GM23338 (cell line): ENCODE measurements around the gene TTC21B. TPM values are rescaled to one million over a fixed set of nuclear protein-coding genes. Genes with fewer than 3 reads are reported as not detected.

Source experiments
- ATAC-seq: fragments of 200-7000 bp; cut with Tn5 transposase; 3 replicates; pipeline ENCODE4 v1.9.1; 2020
- DNase-seq: peaks from one replicate; pipeline ENCODE4 v3.0.0-alpha.2; 2015; ENCODE audit warnings: low spot score
- H2AFZ ChIP-seq: fragments of 200-600 bp; sonication (generic); 2 replicates; pipeline ENCODE4 v1.8.0; 2016; ENCODE audit warnings: antibody characterized with exemption, mild to moderate bottlenecking, moderate library complexity
- H3F3A ChIP-seq: fragments of 200-600 bp; sonication (generic); replicated peaks from 2 replicates; pipeline ENCODE4 v1.8.0; 2017; ENCODE audit warnings: antibody characterized with exemption, mixed run types, low read depth
- H3K27ac ChIP-seq: fragments of 200-600 bp; sonication (generic); 2 replicates; pipeline ENCODE4 v1.6.1; 2016; ENCODE audit warnings: low read depth
- H3K27me3 ChIP-seq: fragments of 200-600 bp; sonication (generic); 2 replicates; pipeline ENCODE4 v1.8.0; 2016; ENCODE audit warnings: mild to moderate bottlenecking, mixed run types, moderate library complexity; ENCODE audit not compliant: insufficient read depth
- H3K36me3 ChIP-seq: fragments of 200-600 bp; sonication (generic); 2 replicates; pipeline ENCODE4 v1.8.0; 2016; ENCODE audit warnings: mild to moderate bottlenecking; ENCODE audit not compliant: insufficient read depth
- H3K4me1 ChIP-seq: fragments of 200-600 bp; sonication (generic); 2 replicates; pipeline ENCODE4 v1.8.0; 2016; ENCODE audit warnings: mild to moderate bottlenecking, moderate library complexity; ENCODE audit not compliant: insufficient read depth
- H3K4me2 ChIP-seq: fragments of 200-600 bp; sonication (generic); 2 replicates; pipeline ENCODE4 v1.7.1; 2017; ENCODE audit warnings: mixed run types
- H3K4me3 ChIP-seq: fragments of 200-600 bp; sonication (generic); 2 replicates; pipeline ENCODE4 v1.6.1; 2016; ENCODE audit warnings: mixed run types
- H3K79me2 ChIP-seq: fragments of 200-600 bp; sonication (generic); replicated peaks from 2 replicates; pipeline ENCODE4 v1.8.0; 2017; ENCODE audit warnings: mild to moderate bottlenecking; ENCODE audit not compliant: insufficient read depth
- H3K9me2 ChIP-seq: fragments of 200-600 bp; sonication (generic); 2 replicates; pipeline ENCODE4 v1.8.0; 2017; ENCODE audit not compliant: insufficient read depth
- H4K20me1 ChIP-seq: fragments of 200-600 bp; sonication (generic); replicated peaks from 2 replicates; pipeline ENCODE4 v1.8.0; 2017; ENCODE audit warnings: mild to moderate bottlenecking; ENCODE audit not compliant: insufficient read depth
- H3K27ac Mint-ChIP-seq: 2 replicates; pipeline ENCODE4 v1.8.0; 2020; ENCODE audit warnings: inconsistent platforms, mild to moderate bottlenecking, moderate library complexity, mixed read lengths
- H3K27me3 Mint-ChIP-seq: 3 replicates; pipeline ENCODE4 v1.8.0; 2022; ENCODE audit warnings: low read depth, mild to moderate bottlenecking, moderate library complexity, mixed read lengths, inconsistent platforms; ENCODE audit not compliant: insufficient read depth, poor library complexity
- H3K36me3 Mint-ChIP-seq: 3 replicates; pipeline ENCODE4 v1.8.0; 2021; ENCODE audit warnings: low read depth, mild to moderate bottlenecking, inconsistent platforms, moderate library complexity, mixed read lengths
- H3K4me1 Mint-ChIP-seq: 3 replicates; pipeline ENCODE4 v1.8.0; 2020; ENCODE audit warnings: mild to moderate bottlenecking, inconsistent platforms, mixed read lengths
- H3K4me3 Mint-ChIP-seq: 3 replicates; pipeline ENCODE4 v1.8.0; 2021; ENCODE audit warnings: moderate library complexity, mild to moderate bottlenecking, inconsistent platforms, mixed read lengths
- H3K9me3 Mint-ChIP-seq: 3 replicates; pipeline ENCODE4 v1.8.0; 2020; ENCODE audit warnings: moderate library complexity, mild to moderate bottlenecking, inconsistent platforms, mixed read lengths
- CREB1 ChIP-seq: fragments of 250-450 bp; sonication (Bioruptor Pico); IDR thresholded peaks from 2 replicates; pipeline ENCODE4 v1.5.0; 2020; ENCODE audit warnings: low read depth, mild to moderate bottlenecking, moderate library complexity
- ETS1 ChIP-seq: IDR thresholded peaks from 2 replicates; pipeline ENCODE4 v1.6.1; 2016; ENCODE audit warnings: antibody characterized with exemption
- EZH2 ChIP-seq: fragments of 200-600 bp; sonication (generic); IDR thresholded peaks from one replicate; pipeline ENCODE4 v1.8.0; 2017; ENCODE audit warnings: antibody characterized with exemption, mild to moderate bottlenecking, low read depth; ENCODE audit not compliant: unreplicated experiment
- NANOG ChIP-seq: IDR thresholded peaks from 2 replicates; pipeline ENCODE4 v1.6.1; 2016; ENCODE audit warnings: antibody characterized with exemption, borderline replicate concordance
- STAT1 ChIP-seq: IDR thresholded peaks from one replicate; pipeline ENCODE4 v1.6.1; 2016; ENCODE audit warnings: antibody characterized with exemption; ENCODE audit not compliant: unreplicated experiment
- ZNF462 ChIP-seq: fragments of 250-450 bp; sonication (Bioruptor Pico); IDR thresholded peaks from 2 replicates; pipeline ENCODE4 v1.5.0; 2020; ENCODE audit warnings: mild to moderate bottlenecking, moderate library complexity
- polyA plus RNA-seq: library from polyadenylated mRNA; unstranded; fragments of >200 nt; fragmentation: Nextera tagmentation; extraction: Ambion mirVana; gene quantifications from 2 replicates; pipeline ENCODE4 v1.2.1, GENCODE V29; 2016
- total RNA-seq: library from RNA; depleted of rRNA; stranded (reverse); fragments of >200 nt; shearing (Covaris generic); gene quantifications from 2 replicates; pipeline ENCODE4 v1.2.3, GENCODE V29; 2014
- TF ChIP-seq, protein P1 (sequence below), 2 experiments: fragments of 200-600 bp in 1 of 2; sonication (generic) in 1 of 2; conservative IDR thresholded peaks; 2 replicates each; pipeline versions ENCODE4 v1.5.1 to v1.6.1; 2016 to 2017; ENCODE audit warnings: antibody characterized with exemption in 2 of 2, low read depth in 2 of 2, mild to moderate bottlenecking in 2 of 2, moderate library complexity in 1 of 2

TTC21B gene
- total and polyA plus RNA-seq, 2 experiments from 2014 or later: 10.1 to 32.8 TPM

DNA sequence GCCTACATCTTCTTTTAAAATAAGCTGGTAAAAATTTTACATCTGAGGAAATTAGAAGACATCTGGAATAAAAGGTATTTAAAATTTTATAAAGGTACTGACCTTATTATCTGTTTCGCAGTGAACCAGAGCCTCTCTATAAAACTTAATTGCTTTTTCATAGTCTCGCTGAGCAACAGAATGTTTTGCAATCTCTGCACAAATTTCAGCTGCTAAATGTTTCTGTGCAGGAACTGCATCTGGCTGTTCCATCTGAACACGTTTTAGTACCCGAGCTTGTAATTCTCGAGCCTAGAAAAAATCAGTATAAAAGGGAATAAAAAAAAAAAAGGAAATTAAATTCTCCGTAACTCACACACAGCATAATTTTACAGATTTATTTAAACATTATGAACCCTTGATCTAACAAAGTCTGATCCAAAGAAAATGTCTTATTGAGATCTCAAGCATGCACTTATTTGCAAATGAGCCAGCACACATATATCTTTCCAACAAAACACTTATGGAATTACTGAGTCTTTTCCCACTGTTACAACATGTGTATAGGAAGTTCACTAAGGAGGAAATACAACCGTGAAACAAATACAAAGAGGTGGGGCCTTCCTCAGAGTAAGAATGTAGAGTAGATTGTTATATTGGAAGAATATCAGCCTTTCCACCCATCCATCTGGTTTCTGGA lies 51.8 kb downstream of the TTC21B start:
- no peak for TF ChIP-seq ZNF462 (CRISPR knock-in tag)
- no peak for TF ChIP-seq CREB1
- no peak overlapping the region for H3K4me2 ChIP-seq

DNA sequence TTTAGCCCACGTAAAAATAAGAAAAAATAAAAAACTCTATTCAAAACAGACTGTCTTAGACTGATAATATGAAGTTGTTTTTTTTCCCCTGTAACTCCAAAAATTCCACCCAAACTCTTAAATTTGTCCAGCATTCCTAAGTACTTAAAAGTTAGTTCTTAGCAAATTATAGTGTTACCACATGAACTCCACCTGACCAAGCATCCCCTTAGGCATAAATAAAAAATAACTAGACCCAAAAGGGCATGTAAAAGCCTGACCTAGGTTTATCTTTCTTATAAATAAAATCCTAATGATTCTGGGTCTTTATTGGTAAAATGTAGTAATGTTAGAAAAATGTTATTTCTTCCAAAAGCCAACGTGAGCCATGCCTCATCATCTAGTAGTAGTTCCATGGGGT lies 54.3 kb downstream of the TTC21B start:
- H3K4me3 Mint-ChIP-seq: no peak overlapping the region
- 0 out of 2 replicates have a peak overlapping the region, but pooled peaks have one; percentile 68 for H3K27ac Mint-ChIP-seq
- no peak overlapping the region for H3K4me2 ChIP-seq
- no peak overlapping the region for H2AFZ ChIP-seq
- H3K4me1 Mint-ChIP-seq: no peaks in the 10 kb centered on the region
- H3K79me2 ChIP-seq: no peaks in the 10 kb centered on the region
- DNase-seq: no peak
- no peaks in the 10 kb centered on the region for H3K27me3 Mint-ChIP-seq
- ATAC-seq: no peak
- no peaks in the 10 kb centered on the region for H3K4me1 ChIP-seq
- TF ChIP-seq STAT1 (no peak), NANOG (no peak), CREB1 (no peak), EZH2 (no peak), ETS1 (no peak)
- TF ChIP-seq, protein P1, sequence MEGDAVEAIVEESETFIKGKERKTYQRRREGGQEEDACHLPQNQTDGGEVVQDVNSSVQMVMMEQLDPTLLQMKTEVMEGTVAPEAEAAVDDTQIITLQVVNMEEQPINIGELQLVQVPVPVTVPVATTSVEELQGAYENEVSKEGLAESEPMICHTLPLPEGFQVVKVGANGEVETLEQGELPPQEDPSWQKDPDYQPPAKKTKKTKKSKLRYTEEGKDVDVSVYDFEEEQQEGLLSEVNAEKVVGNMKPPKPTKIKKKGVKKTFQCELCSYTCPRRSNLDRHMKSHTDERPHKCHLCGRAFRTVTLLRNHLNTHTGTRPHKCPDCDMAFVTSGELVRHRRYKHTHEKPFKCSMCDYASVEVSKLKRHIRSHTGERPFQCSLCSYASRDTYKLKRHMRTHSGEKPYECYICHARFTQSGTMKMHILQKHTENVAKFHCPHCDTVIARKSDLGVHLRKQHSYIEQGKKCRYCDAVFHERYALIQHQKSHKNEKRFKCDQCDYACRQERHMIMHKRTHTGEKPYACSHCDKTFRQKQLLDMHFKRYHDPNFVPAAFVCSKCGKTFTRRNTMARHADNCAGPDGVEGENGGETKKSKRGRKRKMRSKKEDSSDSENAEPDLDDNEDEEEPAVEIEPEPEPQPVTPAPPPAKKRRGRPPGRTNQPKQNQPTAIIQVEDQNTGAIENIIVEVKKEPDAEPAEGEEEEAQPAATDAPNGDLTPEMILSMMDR (conservative IDR thresholded peaks at IDR 0.05; ENCODE audit: low read depth in 2 of 2): no peak
- peaks cover 17% of the 10 kb centered on the region for H3K36me3 Mint-ChIP-seq
- no peaks in the 10 kb centered on the region for H3K27me3 ChIP-seq
- peaks cover 23% of the 10 kb centered on the region for H3K36me3 ChIP-seq
- H3K9me2 ChIP-seq: no peaks in the 10 kb centered on the region
- H4K20me1 ChIP-seq: no peaks in the 10 kb centered on the region
- no peaks in the 10 kb centered on the region for H3F3A ChIP-seq
- H3K4me3 ChIP-seq: no peak overlapping the region
- no peak overlapping the region for H3K27ac ChIP-seq
- no peaks in the 10 kb centered on the region for H3K9me3 Mint-ChIP-seq

More for the DNA sequence above, 51.8 kb downstream of the TTC21B start:
- no peak for DNase-seq
- H3K9me3 Mint-ChIP-seq: no peaks in the 10 kb centered on the region
- H3K36me3 Mint-ChIP-seq: peaks cover 17% of the 10 kb centered on the region
- Histone ChIP-seq H4K20me1 (no peaks in the 10 kb centered on the region), H3K79me2 (no peaks in the 10 kb centered on the region), H3K4me1 (no peaks in the 10 kb centered on the region), H2AFZ (no peak overlapping the region), H3K27ac (no peak overlapping the region; the same call in 1 of the 2 replicates), H3K27me3 (no peaks in the 10 kb centered on the region), H3F3A (no peaks in the 10 kb centered on the region), H3K36me3 (peaks cover 23% of the 10 kb centered on the region), H3K4me3 (no peak overlapping the region), H3K9me2 (no peaks in the 10 kb centered on the region)
- no peak overlapping the region for H3K27ac Mint-ChIP-seq
- ATAC-seq: no peak
- H3K4me3 Mint-ChIP-seq: no peak overlapping the region
- H3K27me3 Mint-ChIP-seq: no peaks in the 10 kb centered on the region
- no peaks in the 10 kb centered on the region for H3K4me1 Mint-ChIP-seq
